Esophagus (tissue), 2 donors: ENCODE results near the gene CREB1. TPM values are rescaled to one million over a fixed set of nuclear protein-coding genes. Genes with fewer than 3 reads are reported as not detected.

Experiments used
- H3K27ac ChIP-seq, 2 donors: one replicate each; pipeline ENCODE4 v1.5.1; 2013; ENCODE audit warnings: low read depth in 2 of 2, mild to moderate bottlenecking in 2 of 2, inconsistent platforms in 1 of 2, low read length in 1 of 2, moderate library complexity in 1 of 2
- H3K27me3 ChIP-seq, 2 donors: one replicate each; pipeline ENCODE4 v1.6.1; 2013; ENCODE audit warnings: low read length in 2 of 2, control low read depth in 1 of 2, mild to moderate bottlenecking in 1 of 2; ENCODE audit not compliant: insufficient read depth in 2 of 2, control insufficient read depth in 1 of 2
- H3K36me3 ChIP-seq, 2 donors: one replicate each; pipeline ENCODE4 v1.6.1; 2013; ENCODE audit warnings: low read length in 1 of 2; ENCODE audit not compliant: control insufficient read depth in 2 of 2, insufficient read depth in 2 of 2
- H3K4me1 ChIP-seq, 2 donors: one replicate each; pipeline ENCODE4 v1.6.1; 2013; ENCODE audit warnings: low read length in 1 of 2; ENCODE audit not compliant: control insufficient read depth in 2 of 2, insufficient read depth in 2 of 2
- H3K4me3 ChIP-seq, 2 donors: one replicate each; pipeline ENCODE4 v1.5.1; 2013; ENCODE audit warnings: low read length in 2 of 2, mild to moderate bottlenecking in 2 of 2, low read depth in 1 of 2, moderate library complexity in 1 of 2
- H3K9me3 ChIP-seq, 2 donors: one replicate each; pipeline ENCODE4 v1.6.1; 2013; ENCODE audit warnings: mild to moderate bottlenecking in 2 of 2, low read depth in 1 of 2, low read length in 1 of 2, moderate library complexity in 1 of 2; ENCODE audit not compliant: control insufficient read depth in 2 of 2, insufficient read depth in 1 of 2
- WGBS, 2 donors: extraction: QIAGEN DNeasy Blood & Tissue Kit; methylation state at CpG; one replicate each; pipeline ENCODE4 v1.1.7; 2013; 5-methylcytosine and 5-hydroxymethylcytosine counted together
- polyA plus RNA-seq, 2 donors: library from polyadenylated mRNA; stranded (reverse); fragments of 200-250 nt; gene quantifications; one replicate each; pipeline ENCODE4 v1.2.3, GENCODE V29; 2013
- donor health status: healthy with polysubstance abuse.
- donor health status: Bipolar disorder and iron deficiency.

The CREB1 gene
- polyA plus RNA-seq, 2 donors: 5.3 to 6.2 TPM

- Histone ChIP-seq H3K27me3 (no peaks in the 10 kb centered on the region), H3K4me3 (no peak overlapping the region), H3K27ac (no peak overlapping the region), H3K36me3 (peaks cover 0 to 4% of the 10 kb centered on the region in 2 donors), H3K9me3 (no peaks in the 10 kb centered on the region), H3K4me1 (no peaks in the 10 kb centered on the region)
Observed at GRCh38 chr2:207599636-207600035, 69.9 kb downstream of the CREB1 start.

- no peak overlapping the region for H3K4me3 ChIP-seq
Observed at GRCh38 chr2:207600231-207600630, 70.5 kb downstream of the CREB1 start.

DNA sequence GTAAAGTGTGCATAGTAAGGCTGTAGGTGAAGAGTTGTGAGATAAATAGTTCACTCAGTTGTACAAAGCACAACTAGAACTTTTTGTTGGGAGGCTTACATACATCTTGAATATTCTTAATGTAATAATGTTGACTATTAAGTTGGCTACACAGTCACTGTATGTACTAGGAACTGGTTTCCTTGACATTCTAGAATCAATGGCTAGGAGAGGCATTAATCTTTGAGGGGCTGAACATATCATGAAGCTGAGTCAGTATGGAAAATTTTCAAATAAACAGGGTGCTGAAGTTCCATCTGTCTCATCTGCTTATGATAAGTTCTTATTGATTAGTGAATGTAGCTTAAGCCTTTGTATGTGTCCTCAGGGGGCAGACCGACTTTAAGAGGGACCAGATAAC lies 72.0 kb downstream of the CREB1 start:
- 96 to 100% methylated on average over 1 of the region's 1 CpG for WGBS, 2 donors

More at GRCh38 chr2:207600231-207600630, 70.5 kb downstream of the CREB1 start:
- H3K36me3 ChIP-seq: peaks cover 0 to 4% of the 10 kb centered on the region in 2 donors
- H3K27me3 ChIP-seq: no peaks in the 10 kb centered on the region
- no peak overlapping the region for H3K27ac ChIP-seq
- H3K4me1 ChIP-seq: no peaks in the 10 kb centered on the region
- no peaks in the 10 kb centered on the region for H3K9me3 ChIP-seq

DNA sequence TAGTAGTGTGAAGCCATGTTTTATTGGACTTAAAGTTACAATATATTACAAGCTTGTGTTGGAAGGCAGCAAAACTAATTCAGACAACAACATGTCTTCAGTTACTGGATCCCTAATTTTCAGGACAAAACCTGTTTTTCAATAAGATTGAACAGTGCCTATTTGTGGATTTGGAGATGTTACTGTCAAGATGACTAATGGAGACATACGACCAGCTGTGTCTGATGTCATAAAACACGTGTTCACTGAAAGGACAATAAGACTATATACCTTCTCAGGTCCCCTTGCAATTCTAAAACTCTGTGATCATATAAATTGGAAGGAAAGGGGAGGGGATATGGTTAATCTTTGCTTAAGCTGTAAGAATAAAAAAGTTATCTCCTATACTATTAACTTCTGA lies 73.7 kb downstream of the CREB1 start:
- WGBS, 2 donors: 42 to 58% methylated on average over 2 of the region's 2 CpGs
- Histone ChIP-seq H3K27me3 (no peaks in the 10 kb centered on the region), H3K27ac (no peak overlapping the region), H3K4me3 (no peak overlapping the region), H3K9me3 (no peaks in the 10 kb centered on the region), H3K36me3 (no peaks in the 10 kb centered on the region), H3K4me1 (no peaks in the 10 kb centered on the region)

More for the DNA sequence above, 72.0 kb downstream of the CREB1 start:
- H3K4me1 ChIP-seq: no peaks in the 10 kb centered on the region
- H3K36me3 ChIP-seq: no peaks in the 10 kb centered on the region
- no peak overlapping the region for H3K4me3 ChIP-seq
- H3K27me3 ChIP-seq: no peaks in the 10 kb centered on the region
- H3K27ac ChIP-seq: no peak overlapping the region
- H3K9me3 ChIP-seq: no peaks in the 10 kb centered on the region

DNA sequence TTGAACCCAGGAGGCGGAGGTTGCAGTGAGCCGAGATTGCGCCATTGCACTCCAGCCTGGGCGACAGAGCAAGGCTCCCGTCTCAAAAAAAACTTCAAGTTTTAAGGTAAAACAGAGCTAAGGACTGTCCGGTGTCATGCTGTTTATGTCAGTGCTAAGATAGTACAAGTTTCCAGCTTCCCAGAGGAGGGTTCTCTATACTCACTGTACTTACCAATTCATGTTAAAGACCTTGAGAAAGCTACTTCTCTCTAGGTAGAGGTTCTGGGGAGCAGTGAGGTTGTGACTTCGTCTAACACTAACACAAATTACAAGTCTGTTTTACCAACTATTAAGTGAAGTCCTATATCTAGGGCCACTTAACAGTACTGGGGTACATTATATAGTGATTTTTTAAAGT lies 76.6 kb downstream of the CREB1 start:
- Histone ChIP-seq H3K27ac (no peak overlapping the region), H3K27me3 (no peaks in the 10 kb centered on the region), H3K36me3 (no peaks in the 10 kb centered on the region), H3K9me3 (no peaks in the 10 kb centered on the region), H3K4me3 (no peak overlapping the region), H3K4me1 (no peaks in the 10 kb centered on the region)
- WGBS, 2 donors: 96% methylated on average over 7 of the region's 7 CpGs

GRCh38 chr2:207606829-207607228 lies 77.1 kb downstream of the CREB1 start:
- no peaks in the 10 kb centered on the region for H3K27me3 ChIP-seq
- H3K9me3 ChIP-seq: no peaks in the 10 kb centered on the region
- no peak overlapping the region for H3K27ac ChIP-seq
- no peak overlapping the region for H3K4me3 ChIP-seq
- 93% methylated on average over 5 of the region's 5 CpGs for WGBS, 2 donors
- H3K36me3 ChIP-seq: no peaks in the 10 kb centered on the region
- no peaks in the 10 kb centered on the region for H3K4me1 ChIP-seq

DNA sequence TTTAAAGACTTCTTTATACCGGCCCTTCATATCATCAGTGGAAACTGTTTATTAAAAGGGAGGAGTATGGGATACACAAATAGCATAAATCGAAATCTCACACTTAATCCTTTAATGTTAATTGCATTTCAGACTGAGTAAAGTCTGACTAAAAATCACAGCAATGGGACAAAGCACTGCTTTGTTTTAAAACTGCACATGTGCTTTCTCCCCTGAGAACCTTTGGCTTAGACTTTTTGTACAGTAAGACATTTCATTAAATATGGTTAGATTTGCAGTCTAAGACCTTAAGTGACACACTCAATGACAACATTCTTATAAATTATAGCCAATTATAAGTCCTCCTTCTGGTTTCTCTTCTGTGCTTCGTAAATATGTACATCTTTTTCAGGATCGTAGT lies 83.0 kb downstream of the CREB1 start:
- H3K27me3 ChIP-seq: no peaks in the 10 kb centered on the region

DNA sequence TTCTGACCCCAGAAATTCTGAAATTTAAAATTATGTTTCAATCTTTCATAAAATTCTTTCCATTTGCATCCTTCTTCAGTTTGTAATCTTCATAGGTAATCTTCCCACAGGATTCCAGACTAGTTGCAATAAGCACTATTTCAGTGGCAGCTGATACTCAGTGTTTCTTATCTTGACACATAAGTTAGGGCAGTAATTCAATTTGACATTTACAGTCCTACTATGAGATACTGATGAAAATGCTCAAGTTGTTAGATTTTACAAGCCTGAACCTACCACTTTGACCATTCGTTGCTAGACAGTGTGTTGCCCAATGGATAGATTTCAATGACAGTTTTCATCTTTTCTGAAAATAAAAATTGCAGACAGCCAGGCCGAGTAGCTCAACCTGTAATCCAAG lies 85.1 kb downstream of the CREB1 start:
- H3K9me3 ChIP-seq: no peaks in the 10 kb centered on the region
- H3K27ac ChIP-seq: no peak overlapping the region
- no peak overlapping the region for H3K4me3 ChIP-seq
- no peaks in the 10 kb centered on the region for H3K36me3 ChIP-seq
- no peaks in the 10 kb centered on the region for H3K4me1 ChIP-seq
- WGBS, 2 donors: 84 to 94% methylated on average over 2 of the region's 2 CpGs
- no peaks in the 10 kb centered on the region for H3K27me3 ChIP-seq

More for the DNA sequence above, 83.0 kb downstream of the CREB1 start:
- WGBS, 2 donors: 70 to 78% methylated on average over 4 of the region's 4 CpGs
- Histone ChIP-seq H3K4me3 (no peak overlapping the region), H3K4me1 (no peaks in the 10 kb centered on the region), H3K27ac (no peak overlapping the region), H3K36me3 (no peaks in the 10 kb centered on the region), H3K9me3 (no peaks in the 10 kb centered on the region)

GRCh38 chr2:207616185-207616584 lies 86.4 kb downstream of the CREB1 start:
- no peaks in the 10 kb centered on the region for H3K4me1 ChIP-seq
- no peaks in the 10 kb centered on the region for H3K27me3 ChIP-seq
- no peak overlapping the region for H3K4me3 ChIP-seq
- no peaks in the 10 kb centered on the region for H3K9me3 ChIP-seq
- H3K27ac ChIP-seq: no peak overlapping the region
- H3K36me3 ChIP-seq: peaks cover 0 to 2% of the 10 kb centered on the region in 2 donors
- WGBS, 2 donors: 74 to 79% methylated on average over 4 of the region's 4 CpGs

GRCh38 chr2:207617011-207617671 lies 87.4 kb downstream of the CREB1 start:
- H3K36me3 ChIP-seq: peaks cover 0 to 6% of the 10 kb centered on the region in 2 donors
- H3K27me3 ChIP-seq: no peaks in the 10 kb centered on the region
- WGBS, 2 donors: 59 to 61% methylated on average over 6 of the region's 6 CpGs
- H3K4me1 ChIP-seq: no peaks in the 10 kb centered on the region
- peak overlapping the region; percentile 11 to 52 for H3K27ac ChIP-seq
- no peaks in the 10 kb centered on the region for H3K9me3 ChIP-seq
- no peak overlapping the region for H3K4me3 ChIP-seq
